COLO668 (cell line): ENCODE results near the gene KIFBP.
"Not testable (repeated sequence)": the region's sequence is repeated elsewhere in the genome, so short reads cannot be mapped to it uniquely, and the experiment has no call there.

ENCODE experiments used
- DNase-seq: peaks from one replicate; lab custom pipeline; 2025; ENCODE audit not compliant: unreplicated experiment; lab: John Stamatoyannopoulos, UW

KIFBP gene

DNA sequence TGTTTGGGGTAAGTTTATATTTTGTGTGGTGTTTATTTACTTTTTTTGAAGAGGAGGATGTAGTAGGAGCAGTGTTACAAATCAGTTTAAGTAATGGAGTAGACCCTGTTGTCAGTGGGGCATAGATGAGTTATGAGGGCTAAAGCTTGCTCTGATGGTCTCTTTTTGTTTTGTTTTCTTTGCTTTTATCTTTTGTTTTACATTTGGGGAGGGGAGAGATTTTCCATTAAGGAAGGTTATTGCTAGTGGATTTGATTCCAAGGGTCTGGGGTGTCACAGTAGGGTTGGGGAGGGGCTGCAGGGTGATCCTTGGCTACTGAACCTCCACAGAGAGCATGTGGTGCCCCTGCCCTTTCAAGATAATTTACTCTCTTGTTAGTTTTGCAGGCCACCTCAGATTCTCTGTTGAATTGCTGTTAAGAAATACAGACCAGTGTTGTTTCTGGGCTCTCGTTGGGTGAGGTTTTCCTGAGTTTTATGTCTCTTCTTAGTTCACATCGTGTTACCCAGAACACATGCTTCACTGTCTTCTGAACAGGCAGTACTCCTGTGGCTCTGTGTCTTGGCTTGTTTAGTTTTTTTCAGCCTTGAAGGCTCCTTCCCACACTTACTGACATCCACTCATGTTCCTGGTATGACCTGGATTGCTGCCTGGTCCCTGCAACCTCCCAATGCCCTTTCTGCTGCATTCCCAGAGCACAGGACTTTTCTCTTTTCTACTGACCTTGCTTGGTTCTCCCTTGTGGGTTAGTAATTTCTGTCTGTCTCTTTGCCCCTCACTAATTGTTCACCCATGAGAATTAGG is 4.2 kb downstream of the KIFBP start:
- no peak for DNase-seq

DNA sequence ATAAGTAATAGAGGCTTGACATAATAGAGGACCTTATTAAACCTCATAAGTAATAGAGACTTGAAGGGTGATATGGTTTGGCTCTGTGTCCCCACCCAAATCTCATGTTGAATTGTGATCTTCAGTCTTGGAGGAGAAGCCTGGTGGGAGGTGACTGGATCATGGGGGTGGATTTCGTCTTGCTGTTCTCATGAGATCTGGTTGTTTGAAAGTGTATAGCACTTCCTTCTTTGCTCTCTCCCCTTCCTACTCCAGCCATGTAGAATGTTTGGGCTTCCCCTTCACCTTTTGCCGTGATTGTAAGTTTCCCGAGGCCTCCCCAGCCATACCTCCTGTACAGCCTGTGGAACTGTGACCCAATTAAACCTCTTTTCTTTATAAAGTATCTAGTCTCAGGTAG is 8.6 kb downstream of the KIFBP start:
- DNase-seq, result no peak

DNA sequence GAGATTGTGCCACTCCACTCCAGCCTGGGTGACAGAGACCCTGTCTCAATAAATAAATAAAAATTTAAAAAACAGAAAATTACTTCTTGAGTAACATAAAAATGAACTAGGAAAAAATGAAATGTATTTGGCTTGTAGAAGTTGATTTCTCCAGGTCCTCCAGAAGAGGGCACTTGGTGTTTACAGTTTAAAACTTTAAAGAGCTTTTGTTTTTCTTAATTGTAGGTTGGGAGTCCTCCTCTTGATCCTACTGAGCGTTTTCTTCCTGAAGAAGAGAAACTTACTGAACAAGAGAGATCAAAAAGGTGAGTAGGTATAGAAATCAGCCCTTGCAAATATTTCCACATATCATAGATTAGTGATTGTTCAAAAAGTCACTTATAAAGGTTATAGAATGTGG is 16.2 kb downstream of the KIFBP start:
- DNase-seq, result no peak

DNA sequence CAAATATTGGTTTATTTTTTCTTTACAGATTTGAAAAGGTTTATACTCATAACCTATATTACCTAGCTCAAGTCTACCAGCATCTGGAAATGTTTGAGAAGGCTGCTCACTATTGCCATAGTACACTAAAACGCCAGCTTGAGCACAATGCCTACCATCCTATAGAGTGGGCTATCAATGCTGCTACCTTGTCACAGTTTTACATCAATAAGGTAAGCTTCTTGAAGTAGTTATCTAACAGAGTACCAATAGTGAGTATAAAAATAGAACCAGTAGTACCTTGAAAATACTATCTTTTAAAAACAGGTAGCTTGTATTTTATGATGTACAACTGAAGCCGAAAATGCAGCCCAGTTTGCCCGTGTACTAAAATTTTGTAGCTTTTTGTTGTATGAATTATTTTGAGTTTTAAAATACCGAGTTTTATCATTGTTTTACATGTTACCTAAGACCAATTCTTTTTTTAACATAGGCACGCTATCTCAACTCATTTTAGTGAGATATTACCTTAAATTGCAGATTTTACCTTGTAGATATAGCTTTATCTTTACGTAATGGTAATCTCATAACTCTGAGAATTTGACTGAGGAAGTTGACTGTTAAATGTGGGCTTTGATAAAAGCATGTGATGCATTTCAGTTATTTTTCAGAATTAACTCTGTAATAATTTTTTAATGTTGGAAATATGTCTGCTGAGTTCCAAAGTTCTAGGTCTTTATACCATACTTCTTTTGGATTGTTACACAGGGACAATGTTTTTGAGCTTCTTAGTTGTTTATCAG is 17.3 kb downstream of the KIFBP start:
- no peak for DNase-seq

DNA sequence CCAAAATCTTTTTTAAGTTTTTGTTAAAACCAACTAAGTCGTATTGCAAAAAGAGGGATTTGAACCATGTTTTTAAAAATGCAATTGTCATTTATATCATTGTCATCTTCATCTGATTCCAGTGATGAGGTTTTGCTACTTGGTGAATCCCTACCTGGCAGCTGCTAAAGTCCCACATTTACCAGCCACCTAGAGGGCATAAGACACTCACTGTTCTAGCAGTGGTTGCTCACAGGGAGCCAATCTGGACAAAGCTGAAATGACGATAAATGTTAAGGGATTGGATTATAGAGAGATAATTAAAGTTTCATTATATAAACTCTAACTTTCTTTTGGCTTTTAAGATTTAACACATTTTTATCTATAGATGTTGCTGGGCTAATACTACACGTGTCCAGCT is 18.7 kb downstream of the KIFBP start:
- no peak for DNase-seq

DNA sequence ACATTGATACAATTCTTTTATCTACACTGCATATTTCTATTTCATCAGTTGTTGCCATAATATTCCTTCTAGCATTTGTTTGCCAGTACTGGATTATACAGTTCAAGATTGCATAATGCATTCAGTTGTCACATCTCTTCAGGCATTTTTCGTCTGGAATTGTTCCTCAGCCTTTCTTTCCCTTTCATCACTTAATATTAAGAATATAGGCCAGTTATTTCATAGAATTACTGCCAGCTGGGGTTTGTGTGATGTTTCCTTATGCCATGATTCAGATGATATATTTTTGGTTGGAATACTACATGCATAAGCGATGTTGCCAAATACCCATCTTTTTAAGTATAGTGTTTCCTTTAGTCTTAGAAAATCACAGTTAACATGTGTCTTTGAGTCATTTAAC is 20.8 kb downstream of the KIFBP start:
- DNase-seq, result no peak

DNA sequence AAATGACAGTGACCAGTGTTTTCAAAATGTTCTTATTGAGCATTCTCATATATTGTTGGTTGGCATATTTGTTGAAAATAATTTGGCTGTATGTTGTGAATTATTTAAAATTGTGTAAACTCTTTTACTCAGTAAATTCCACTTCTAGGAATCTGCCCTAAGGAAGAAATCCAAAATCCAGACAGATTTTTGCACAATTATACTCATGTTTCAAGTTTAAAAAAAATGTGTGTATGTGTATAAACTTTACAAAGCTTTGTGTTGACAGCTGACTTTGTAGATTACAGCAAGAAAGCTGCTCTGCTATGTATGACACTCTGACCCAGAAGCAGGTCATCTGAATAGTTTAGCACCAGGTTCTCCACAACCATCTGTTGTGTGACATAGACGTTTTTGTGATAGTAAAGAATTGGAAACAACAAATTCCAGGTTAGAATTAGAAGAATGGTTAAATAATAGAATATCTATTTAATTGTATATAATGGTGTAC is 21.6 kb downstream of the KIFBP start:
- no peak for DNase-seq

DNA sequence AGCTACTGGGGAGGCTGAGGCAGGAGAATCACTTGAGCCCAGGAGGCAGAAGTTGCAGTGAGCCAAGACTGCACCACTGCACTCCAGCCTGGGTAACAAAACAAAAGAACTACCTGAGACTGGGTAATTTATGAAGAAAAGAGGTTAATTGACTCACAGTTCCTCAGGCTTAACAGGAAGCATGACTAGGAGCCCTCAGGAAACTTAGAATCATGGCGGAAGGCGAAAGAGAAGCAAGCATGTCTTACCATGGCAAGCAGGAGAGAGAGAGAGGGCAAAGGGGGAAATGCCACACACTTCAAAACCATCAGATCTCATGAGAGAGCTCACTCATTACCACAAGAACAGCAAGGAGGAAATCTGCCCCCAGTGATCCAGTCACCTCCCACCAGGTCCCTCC is 24.2 kb downstream of the KIFBP start:
- not testable (repeated sequence) for DNase-seq

DNA sequence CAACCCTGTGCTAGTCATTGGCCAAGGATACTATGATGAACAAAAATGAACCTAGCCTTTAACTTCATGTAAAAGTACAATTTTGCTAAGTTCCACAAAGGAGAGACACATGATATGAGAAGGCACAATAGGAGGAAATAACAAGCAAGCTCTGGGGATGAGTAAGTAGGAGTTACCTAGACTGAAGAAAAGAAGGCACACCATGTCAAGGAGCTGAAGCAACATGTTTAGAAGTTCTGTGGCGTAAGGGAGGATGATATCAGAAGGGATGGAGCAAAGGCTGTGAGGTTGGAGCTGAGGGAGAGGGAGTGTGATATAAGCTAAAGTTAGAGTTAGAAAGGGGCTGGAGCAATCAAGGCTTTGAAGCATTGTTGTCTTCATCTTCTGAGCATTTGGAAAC is 25.6 kb downstream of the KIFBP start:
- DNase-seq, result no peak

DNA sequence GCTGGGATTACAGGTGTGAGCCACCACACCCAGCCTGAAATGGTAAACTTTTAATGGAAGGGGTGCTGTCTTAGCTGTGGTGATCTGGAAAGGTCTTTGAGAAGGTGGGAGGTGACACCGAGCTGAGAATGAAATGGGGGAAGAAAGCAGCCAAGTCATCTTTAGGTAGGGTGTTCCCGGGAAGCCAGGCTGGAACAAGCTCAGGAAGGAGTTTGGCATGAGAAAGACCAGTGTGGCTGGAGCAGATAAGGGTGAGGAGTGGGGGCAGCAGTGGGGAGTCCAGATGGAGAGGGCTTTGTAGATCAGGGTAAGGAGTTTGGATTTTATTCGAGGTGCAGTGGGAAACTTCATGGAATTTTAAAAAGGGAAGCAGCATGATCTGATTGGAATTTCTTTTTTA is 30.0 kb downstream of the KIFBP start:
- no peak for DNase-seq

DNA sequence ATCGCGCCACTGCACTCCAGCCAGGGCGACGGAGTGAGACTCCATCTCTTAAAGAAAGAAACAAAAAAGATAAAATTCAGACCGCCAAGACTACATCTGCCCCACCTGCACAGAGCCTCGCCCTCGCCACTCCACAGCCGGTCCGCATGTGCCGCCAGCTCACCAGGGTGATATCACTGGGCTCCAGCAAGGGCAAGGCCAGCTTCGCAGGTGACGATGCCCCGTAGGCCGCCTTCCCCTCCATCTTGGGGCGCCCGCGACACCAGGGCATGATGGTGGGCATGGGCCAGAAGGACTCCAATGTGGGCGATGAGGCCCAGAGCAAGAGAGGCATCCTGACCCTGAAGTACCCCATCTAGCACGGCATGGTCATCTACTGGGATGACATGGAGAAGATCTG is 34.0 kb downstream of the KIFBP start:
- DNase-seq, result no peak

DNA sequence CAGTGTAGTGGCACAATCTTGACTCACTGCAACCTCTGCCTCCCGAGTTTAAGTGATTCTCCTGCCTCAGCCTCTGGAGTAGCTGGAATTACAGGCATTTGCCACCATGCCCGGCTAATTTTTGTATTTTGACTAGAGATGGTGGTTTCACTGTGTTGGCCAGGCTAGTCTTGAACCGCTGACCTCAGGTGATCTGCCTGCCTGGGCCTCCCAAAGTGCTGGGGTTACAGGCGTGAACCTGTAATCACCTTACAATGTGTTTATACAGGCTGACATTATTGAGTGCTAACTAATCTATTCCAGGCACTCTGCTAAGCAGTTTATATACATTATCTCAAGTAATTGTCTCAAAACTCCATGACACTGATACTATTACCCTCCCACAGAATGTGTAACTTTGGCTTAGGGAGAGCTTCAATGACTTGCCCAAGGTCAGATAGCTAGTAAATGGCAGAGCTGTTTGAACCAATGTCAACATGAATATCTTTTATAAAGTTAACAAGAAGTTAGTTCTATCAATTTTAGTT is 36.8 kb downstream of the KIFBP start:
- no peak for DNase-seq

DNA sequence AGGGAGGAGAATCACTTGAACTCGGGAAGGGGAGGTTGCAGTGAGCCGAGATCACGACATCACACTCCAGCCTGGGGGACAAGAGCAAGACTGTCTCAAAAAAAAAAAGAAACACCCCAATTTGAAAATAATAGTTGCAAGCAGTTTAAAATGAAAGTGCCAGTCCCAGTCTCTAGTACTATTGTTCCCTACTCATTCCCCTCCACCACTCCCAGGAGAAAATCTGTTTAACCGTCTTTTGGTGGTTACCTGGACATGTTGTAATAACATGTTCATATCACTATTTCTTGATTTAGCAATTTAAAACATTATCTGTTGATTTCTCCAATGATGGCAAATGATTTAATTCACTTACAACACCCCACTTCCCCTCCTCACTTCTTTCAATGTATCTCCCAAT is 44.7 kb downstream of the KIFBP start:
- no peak for DNase-seq

DNA sequence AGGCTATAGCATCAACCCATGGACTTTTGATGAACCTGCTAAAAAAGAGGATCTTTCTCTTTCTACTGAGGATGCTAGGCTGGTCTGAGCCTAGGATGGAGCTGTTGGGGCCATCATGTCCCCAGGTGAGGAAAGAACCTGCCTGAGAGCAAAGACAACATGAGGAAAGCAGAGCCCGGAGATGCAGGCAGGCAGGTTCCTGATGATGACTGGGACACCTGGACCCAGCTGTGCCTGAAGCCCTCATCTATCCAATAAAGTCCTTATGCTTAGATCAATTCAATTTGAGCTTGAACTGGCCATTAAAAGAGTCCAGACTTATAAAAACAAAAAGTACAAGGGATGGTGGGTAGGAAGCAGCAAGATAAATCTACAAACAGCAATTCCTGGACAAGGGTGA is 48.9 kb downstream of the KIFBP start:
- no peak for DNase-seq

DNA sequence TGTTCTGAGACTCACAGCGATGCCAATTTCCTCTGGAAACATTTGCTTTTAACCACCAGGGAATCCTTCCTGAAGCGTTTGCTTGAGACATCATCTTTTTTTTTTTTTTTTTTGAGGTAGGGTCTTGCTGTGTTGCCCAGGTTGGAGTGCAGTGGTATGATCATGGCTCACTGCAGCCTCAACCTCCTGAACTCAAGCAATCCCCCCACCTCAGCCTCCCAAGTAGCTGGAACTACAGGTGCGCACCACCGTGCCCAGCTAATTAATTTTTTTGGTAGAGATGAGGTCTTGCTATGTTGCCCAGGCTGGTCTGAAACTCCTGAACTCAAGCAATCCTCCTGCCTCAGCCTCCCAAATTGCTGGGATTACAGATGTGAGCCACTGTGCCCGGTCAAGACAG is 52.3 kb downstream of the KIFBP start:
- not testable (repeated sequence) for DNase-seq

DNA sequence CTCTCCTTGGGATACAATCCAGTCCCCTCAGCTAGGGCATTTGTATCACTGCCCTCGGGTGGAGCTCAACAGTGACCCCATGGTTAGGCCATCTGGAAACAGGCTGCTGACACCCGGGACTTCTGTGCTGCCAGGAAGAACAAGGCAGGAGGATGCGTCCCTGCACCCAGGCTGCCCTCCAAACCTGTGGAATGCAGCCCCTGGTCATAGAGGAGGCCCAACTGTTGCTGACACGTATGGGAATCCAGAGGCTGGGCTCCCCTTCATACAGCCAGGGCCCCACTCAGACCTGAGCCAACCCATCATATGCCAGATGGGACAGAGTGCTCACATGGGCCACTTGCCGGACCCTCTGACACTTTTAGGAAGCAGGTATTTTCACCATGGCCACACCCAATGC is 53.8 kb downstream of the KIFBP start:
- no peak for DNase-seq

DNA sequence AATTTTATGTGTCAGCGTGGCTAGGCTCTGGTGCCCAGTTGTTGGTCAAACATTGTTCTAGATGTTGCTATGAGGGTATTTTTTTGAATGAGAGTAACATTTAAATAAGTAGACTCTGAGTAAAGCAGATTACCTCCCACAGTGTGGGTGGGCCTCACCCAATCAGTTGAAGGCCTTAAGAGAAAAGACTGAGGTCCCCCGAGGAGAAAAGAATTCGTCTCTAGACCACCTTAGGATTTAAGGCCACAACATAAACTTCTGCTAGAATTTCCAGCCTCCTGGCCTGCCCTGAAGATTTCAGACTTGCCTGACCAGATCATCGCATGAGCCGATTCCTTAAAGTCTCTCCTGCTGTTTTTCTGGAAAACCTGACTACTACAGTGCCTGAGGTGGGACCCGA is 54.2 kb downstream of the KIFBP start:
- no peak for DNase-seq

DNA sequence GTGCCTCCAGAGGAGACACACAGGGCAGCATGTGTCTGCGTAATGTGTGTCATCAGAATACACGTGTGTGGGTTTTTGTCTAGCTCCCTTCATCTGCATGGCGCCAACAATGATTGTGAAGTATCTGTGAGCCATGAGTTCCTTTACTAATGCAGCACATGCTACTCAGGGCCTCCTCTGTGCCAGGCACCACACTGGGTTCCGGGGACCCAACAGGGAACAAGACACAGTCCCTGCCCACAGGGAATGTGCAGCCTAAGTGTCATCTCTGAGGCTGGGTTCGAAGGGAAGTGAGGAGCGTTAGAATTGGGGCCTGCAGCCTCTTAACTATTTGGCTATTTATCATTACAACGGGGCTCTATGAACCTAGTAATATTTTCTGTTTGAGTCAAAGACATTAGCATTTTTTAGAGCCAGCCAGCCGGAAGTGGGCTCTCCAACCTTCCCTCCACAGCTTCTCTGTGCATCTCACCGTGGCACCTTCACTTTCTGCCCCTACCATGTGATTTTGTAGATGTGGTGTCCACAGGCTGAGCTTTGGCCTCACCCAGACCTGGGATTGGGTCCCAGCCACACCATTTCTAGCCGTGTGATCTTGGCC is 55.4 kb downstream of the KIFBP start:
- DNase-seq, result no peak

DNA sequence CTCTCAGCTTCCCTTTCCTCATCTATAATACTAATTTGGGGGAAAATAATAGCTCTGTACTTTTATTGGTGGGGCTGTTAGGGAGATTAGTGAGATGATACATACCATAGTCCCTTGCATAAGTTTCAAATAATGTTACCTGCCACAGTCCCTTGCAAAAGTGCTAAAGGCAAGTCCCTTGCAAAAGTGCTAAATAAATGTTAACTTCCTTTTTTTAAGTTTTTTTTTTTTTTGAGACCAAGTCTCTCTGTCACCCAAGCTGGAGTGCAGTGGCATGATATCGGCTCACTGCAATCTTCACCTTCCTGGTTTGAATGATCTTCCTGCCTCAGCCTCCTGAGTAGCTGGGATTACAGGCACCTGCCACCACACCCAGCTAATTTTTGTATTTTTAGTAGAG is 55.9 kb downstream of the KIFBP start:
- no peak for DNase-seq

DNA sequence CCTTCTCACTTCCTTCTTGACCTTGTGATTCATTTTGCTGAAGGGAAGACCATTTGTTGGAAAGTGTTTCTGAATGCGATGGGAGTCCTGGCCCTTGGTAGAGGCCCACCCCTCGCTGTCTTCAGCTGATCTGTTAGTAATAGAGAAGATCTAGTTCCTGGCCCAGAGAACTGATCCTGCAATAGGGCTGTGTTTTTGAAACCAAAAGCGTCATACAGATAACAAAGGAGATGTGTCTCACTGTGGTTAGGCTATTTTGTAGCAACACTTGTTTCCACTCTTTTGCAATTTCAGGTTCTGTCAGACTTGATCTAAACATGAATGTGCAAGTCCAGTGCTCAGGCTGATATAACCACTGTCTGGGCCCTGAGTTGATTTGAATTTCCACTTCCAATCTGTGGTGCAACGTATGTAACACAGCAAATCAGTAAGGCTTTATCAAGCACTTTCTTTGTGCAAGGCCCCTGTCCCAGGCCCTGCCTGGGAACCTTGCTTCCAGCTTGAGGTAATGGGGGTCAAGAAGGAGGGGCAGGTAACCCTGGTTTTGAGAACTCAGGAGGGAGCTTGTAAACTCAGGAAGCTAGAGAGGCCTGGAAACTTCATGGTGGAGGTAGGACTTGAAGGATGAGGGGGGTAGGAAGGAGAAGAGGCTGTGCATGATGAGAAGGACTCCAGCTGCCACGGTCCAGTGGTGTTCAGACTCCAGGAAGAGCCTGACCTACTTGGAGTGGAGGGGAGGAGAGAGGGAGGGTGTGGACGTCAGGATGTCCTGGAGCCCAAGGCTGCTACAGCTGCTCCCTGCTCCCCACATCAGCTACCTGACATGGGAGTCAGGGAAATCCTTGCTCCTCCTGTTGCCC is 57.1 kb downstream of the KIFBP start:
- no peak for DNase-seq
